ENCODE results near the gene HSDL1.

The HSDL1 gene

GRCh38 chr16:84155771-84156170 lies 10.8 kb upstream of the HSDL1 start:
- Histone ChIP-seq H3K18ac (ENCODE audit: low read length) (no peak overlapping the region), H4K12ac (ENCODE audit: low read depth, low read length) (no peak overlapping the region), H2BK5ac (ENCODE audit: low read depth, low read length, poor library complexity) (no peak overlapping the region), H3K4me1 (ENCODE audit: control insufficient read depth in 1 of 2, insufficient read depth in 2 of 2, low read length in 2 of 2) (no peaks in the 10 kb centered on the region), H3K4me2 (ENCODE audit: low read length) (no peak overlapping the region), H3K9ac (ENCODE audit: low read length) (no peak overlapping the region), H3K4ac (ENCODE audit: low read depth, low read length) (no peak overlapping the region), H3K4me3 (ENCODE audit: low read depth, low read length) (no peak overlapping the region), H2BK120ac (ENCODE audit: insufficient read depth, low read length, poor library complexity) (no peak overlapping the region), H3K14ac (ENCODE audit: low read length) (no peak overlapping the region), H3K79me2 (ENCODE audit: control insufficient read depth, insufficient read depth, low read length, poor library complexity) (no peaks in the 10 kb centered on the region), H3K9me3 (ENCODE audit: insufficient read depth, low read depth, low read length) (no peaks in the 10 kb centered on the region), H2BK12ac (ENCODE audit: low read length) (no peak overlapping the region), H3K79me1 (ENCODE audit: low read length) (no peaks in the 10 kb centered on the region), H2AFZ (ENCODE audit: insufficient read depth, low read length, poor library complexity) (no peak overlapping the region), H3K23ac (ENCODE audit: low read length) (no peak overlapping the region), H4K8ac (ENCODE audit: low read depth, low read length) (no peak overlapping the region), H3K36me3 (ENCODE audit: control insufficient read depth in 1 of 2, insufficient read depth in 2 of 2, low read length in 2 of 2) (no peaks in the 10 kb centered on the region), H3K27me3 (ENCODE audit: insufficient read depth, low read length) (no peaks in the 10 kb centered on the region), H3K27ac (ENCODE audit: low read depth, low read length) (no peak overlapping the region), H4K91ac (ENCODE audit: low read depth, low read length) (no peak overlapping the region), H2AK5ac (ENCODE audit: low read length) (no peak overlapping the region)
- no peak for DNase-seq
- no CpG with 5 or more reads among the region's 6 CpGs for WGBS (ENCODE audit: extremely low coverage, insufficient coverage, insufficient read length)

- Histone ChIP-seq H2BK5ac (ENCODE audit: low read depth, low read length, poor library complexity) (no peak overlapping the region), H3K36me3 (ENCODE audit: control insufficient read depth in 1 of 2, insufficient read depth in 2 of 2, low read length in 2 of 2) (no peaks in the 10 kb centered on the region), H2AK5ac (ENCODE audit: low read length) (no peak overlapping the region), H3K23ac (ENCODE audit: low read length) (no peak overlapping the region), H3K9me3 (ENCODE audit: insufficient read depth, low read depth, low read length) (no peaks in the 10 kb centered on the region), H3K4ac (ENCODE audit: low read depth, low read length) (no peak overlapping the region), H4K12ac (ENCODE audit: low read depth, low read length) (no peak overlapping the region), H3K27ac (ENCODE audit: low read depth, low read length) (no peak overlapping the region), H3K79me2 (ENCODE audit: control insufficient read depth, insufficient read depth, low read length, poor library complexity) (no peaks in the 10 kb centered on the region), H3K14ac (ENCODE audit: low read length) (no peak overlapping the region), H3K18ac (ENCODE audit: low read length) (no peak overlapping the region), H4K91ac (ENCODE audit: low read depth, low read length) (no peak overlapping the region), H3K4me3 (ENCODE audit: low read depth, low read length) (no peak overlapping the region), H3K4me2 (ENCODE audit: low read length) (no peak overlapping the region), H3K27me3 (ENCODE audit: insufficient read depth, low read length) (no peaks in the 10 kb centered on the region), H3K4me1 (ENCODE audit: control insufficient read depth in 1 of 2, insufficient read depth in 2 of 2, low read length in 2 of 2) (no peaks in the 10 kb centered on the region), H2BK12ac (ENCODE audit: low read length) (no peak overlapping the region), H3K9ac (ENCODE audit: low read length) (no peak overlapping the region), H4K8ac (ENCODE audit: low read depth, low read length) (no peak overlapping the region), H3K79me1 (ENCODE audit: low read length) (no peaks in the 10 kb centered on the region), H2AFZ (ENCODE audit: insufficient read depth, low read length, poor library complexity) (no peak overlapping the region), H2BK120ac (ENCODE audit: insufficient read depth, low read length, poor library complexity) (no peak overlapping the region)
- DNase-seq = no peak
- WGBS (ENCODE audit: extremely low coverage, insufficient coverage, insufficient read length) = no CpG with 5 or more reads among the region's 4 CpGs
Measured at GRCh38 chr16:84155226-84155625, 10.2 kb upstream of the HSDL1 start.

- H3K18ac ChIP-seq (ENCODE audit: low read length) = no peak overlapping the region
- no peak overlapping the region for H2BK5ac ChIP-seq (ENCODE audit: low read depth, low read length, poor library complexity)
- no peak overlapping the region for H2AK5ac ChIP-seq (ENCODE audit: low read length)
- no peak overlapping the region for H2BK120ac ChIP-seq (ENCODE audit: insufficient read depth, low read length, poor library complexity)
- WGBS (ENCODE audit: extremely low coverage, insufficient coverage, insufficient read length) = no CpG with 5 or more reads among the region's 8 CpGs
- H3K27ac ChIP-seq (ENCODE audit: low read depth, low read length) = no peak overlapping the region
- H3K4ac ChIP-seq (ENCODE audit: low read depth, low read length) = no peak overlapping the region
- no peak overlapping the region for H4K8ac ChIP-seq (ENCODE audit: low read depth, low read length)
- no peaks in the 10 kb centered on the region for H3K79me1 ChIP-seq (ENCODE audit: low read length)
- no peaks in the 10 kb centered on the region for H3K36me3 ChIP-seq (ENCODE audit: control insufficient read depth in 1 of 2, insufficient read depth in 2 of 2, low read length in 2 of 2)
- no peak overlapping the region for H3K23ac ChIP-seq (ENCODE audit: low read length)
- H3K79me2 ChIP-seq (ENCODE audit: control insufficient read depth, insufficient read depth, low read length, poor library complexity) = no peaks in the 10 kb centered on the region
- no peak overlapping the region for H3K4me3 ChIP-seq (ENCODE audit: low read depth, low read length)
- no peaks in the 10 kb centered on the region for H3K9me3 ChIP-seq (ENCODE audit: insufficient read depth, low read depth, low read length)
- H3K27me3 ChIP-seq (ENCODE audit: insufficient read depth, low read length) = no peaks in the 10 kb centered on the region
- H4K12ac ChIP-seq (ENCODE audit: low read depth, low read length) = no peak overlapping the region
- no peak overlapping the region for H3K9ac ChIP-seq (ENCODE audit: low read length)
- no peak overlapping the region for H4K91ac ChIP-seq (ENCODE audit: low read depth, low read length)
- H2AFZ ChIP-seq (ENCODE audit: insufficient read depth, low read length, poor library complexity) = no peak overlapping the region
- no peak for DNase-seq
- no peaks in the 10 kb centered on the region for H3K4me1 ChIP-seq (ENCODE audit: control insufficient read depth in 1 of 2, insufficient read depth in 2 of 2, low read length in 2 of 2)
- H2BK12ac ChIP-seq (ENCODE audit: low read length) = no peak overlapping the region
- H3K4me2 ChIP-seq (ENCODE audit: low read length) = no peak overlapping the region
- H3K14ac ChIP-seq (ENCODE audit: low read length) = no peak overlapping the region
Measured at GRCh38 chr16:84153660-84154214, 8.8 kb upstream of the HSDL1 start.

- no peaks in the 10 kb centered on the region for H3K27me3 ChIP-seq (ENCODE audit: insufficient read depth, low read length)
- H2BK12ac ChIP-seq (ENCODE audit: low read length) = no peak overlapping the region
- no peak overlapping the region for H2BK5ac ChIP-seq (ENCODE audit: low read depth, low read length, poor library complexity)
- WGBS (ENCODE audit: extremely low coverage, insufficient coverage, insufficient read length) = no CpG with 5 or more reads among the region's 3 CpGs
- no peak overlapping the region for H3K14ac ChIP-seq (ENCODE audit: low read length)
- H3K9ac ChIP-seq (ENCODE audit: low read length) = no peak overlapping the region
- H3K27ac ChIP-seq (ENCODE audit: low read depth, low read length) = no peak overlapping the region
- no peak overlapping the region for H2AK5ac ChIP-seq (ENCODE audit: low read length)
- no peak overlapping the region for H4K8ac ChIP-seq (ENCODE audit: low read depth, low read length)
- H2AFZ ChIP-seq (ENCODE audit: insufficient read depth, low read length, poor library complexity) = no peak overlapping the region
- H3K79me1 ChIP-seq (ENCODE audit: low read length) = no peaks in the 10 kb centered on the region
- no peak overlapping the region for H4K12ac ChIP-seq (ENCODE audit: low read depth, low read length)
- H4K91ac ChIP-seq (ENCODE audit: low read depth, low read length) = no peak overlapping the region
- H2BK120ac ChIP-seq (ENCODE audit: insufficient read depth, low read length, poor library complexity) = no peak overlapping the region
- no peak overlapping the region for H3K4me2 ChIP-seq (ENCODE audit: low read length)
- no peak overlapping the region for H3K18ac ChIP-seq (ENCODE audit: low read length)
- DNase-seq = no peak
- no peaks in the 10 kb centered on the region for H3K4me1 ChIP-seq (ENCODE audit: control insufficient read depth in 1 of 2, insufficient read depth in 2 of 2, low read length in 2 of 2)
- H3K9me3 ChIP-seq (ENCODE audit: insufficient read depth, low read depth, low read length) = no peaks in the 10 kb centered on the region
- H3K36me3 ChIP-seq (ENCODE audit: control insufficient read depth in 1 of 2, insufficient read depth in 2 of 2, low read length in 2 of 2) = no peaks in the 10 kb centered on the region
- H3K4ac ChIP-seq (ENCODE audit: low read depth, low read length) = no peak overlapping the region
- no peak overlapping the region for H3K4me3 ChIP-seq (ENCODE audit: low read depth, low read length)
- no peaks in the 10 kb centered on the region for H3K79me2 ChIP-seq (ENCODE audit: control insufficient read depth, insufficient read depth, low read length, poor library complexity)
- no peak overlapping the region for H3K23ac ChIP-seq (ENCODE audit: low read length)
Measured at GRCh38 chr16:84150926-84151325, 5.9 kb upstream of the HSDL1 start.

Measured in trophoblast cell (in vitro differentiated cells and primary cell).